ENCODE data around the gene RNF186.
"Not testable (repeated sequence)": the region's sequence is repeated elsewhere in the genome, so short reads cannot be mapped to it uniquely, and the experiment has no call there.

Gene RNF186

DNA sequence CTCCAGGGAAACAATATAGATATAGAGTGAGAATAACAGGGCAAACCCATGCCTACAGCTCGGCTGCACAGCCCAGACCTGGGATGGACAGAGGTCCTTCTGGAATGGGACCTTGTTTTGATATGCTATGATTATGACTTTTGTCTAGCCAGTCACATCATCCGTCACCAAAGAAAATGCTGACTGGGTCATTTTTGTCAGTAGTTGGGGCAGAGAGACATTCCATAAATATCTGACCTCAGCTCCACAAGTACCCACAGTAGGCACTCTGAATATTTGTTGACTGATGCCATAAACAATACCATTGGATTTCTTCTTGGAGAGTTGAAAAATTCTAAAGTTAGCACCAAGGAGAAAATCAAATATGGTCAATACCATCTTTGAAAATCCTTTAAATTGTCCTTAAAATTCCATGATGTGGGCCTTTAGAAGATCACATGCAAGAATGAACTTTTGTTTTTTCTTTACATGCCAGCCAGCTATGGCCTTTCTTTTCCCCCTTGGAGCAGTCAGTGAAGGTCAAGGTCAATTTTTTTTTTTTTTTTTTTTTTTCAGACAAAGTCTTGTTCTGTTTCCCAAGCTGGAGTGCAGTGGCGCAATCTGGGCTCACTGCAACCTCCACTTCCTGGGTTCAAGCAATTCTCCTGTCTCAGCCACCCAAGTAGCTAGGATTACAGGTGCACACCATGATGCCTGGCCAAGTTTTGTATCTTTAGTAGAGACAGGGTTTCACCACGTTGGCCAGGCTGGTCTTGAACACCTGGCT, 22.7 kb downstream of the RNF186 start:
- no peak for DNase-seq (ENCODE audit: extremely low read depth, low read depth)
- TF ChIP-seq, protein P1, sequence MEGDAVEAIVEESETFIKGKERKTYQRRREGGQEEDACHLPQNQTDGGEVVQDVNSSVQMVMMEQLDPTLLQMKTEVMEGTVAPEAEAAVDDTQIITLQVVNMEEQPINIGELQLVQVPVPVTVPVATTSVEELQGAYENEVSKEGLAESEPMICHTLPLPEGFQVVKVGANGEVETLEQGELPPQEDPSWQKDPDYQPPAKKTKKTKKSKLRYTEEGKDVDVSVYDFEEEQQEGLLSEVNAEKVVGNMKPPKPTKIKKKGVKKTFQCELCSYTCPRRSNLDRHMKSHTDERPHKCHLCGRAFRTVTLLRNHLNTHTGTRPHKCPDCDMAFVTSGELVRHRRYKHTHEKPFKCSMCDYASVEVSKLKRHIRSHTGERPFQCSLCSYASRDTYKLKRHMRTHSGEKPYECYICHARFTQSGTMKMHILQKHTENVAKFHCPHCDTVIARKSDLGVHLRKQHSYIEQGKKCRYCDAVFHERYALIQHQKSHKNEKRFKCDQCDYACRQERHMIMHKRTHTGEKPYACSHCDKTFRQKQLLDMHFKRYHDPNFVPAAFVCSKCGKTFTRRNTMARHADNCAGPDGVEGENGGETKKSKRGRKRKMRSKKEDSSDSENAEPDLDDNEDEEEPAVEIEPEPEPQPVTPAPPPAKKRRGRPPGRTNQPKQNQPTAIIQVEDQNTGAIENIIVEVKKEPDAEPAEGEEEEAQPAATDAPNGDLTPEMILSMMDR (IDR thresholded peaks at IDR 0.05; ENCODE audit: low read depth, low read length): no peak

DNA sequence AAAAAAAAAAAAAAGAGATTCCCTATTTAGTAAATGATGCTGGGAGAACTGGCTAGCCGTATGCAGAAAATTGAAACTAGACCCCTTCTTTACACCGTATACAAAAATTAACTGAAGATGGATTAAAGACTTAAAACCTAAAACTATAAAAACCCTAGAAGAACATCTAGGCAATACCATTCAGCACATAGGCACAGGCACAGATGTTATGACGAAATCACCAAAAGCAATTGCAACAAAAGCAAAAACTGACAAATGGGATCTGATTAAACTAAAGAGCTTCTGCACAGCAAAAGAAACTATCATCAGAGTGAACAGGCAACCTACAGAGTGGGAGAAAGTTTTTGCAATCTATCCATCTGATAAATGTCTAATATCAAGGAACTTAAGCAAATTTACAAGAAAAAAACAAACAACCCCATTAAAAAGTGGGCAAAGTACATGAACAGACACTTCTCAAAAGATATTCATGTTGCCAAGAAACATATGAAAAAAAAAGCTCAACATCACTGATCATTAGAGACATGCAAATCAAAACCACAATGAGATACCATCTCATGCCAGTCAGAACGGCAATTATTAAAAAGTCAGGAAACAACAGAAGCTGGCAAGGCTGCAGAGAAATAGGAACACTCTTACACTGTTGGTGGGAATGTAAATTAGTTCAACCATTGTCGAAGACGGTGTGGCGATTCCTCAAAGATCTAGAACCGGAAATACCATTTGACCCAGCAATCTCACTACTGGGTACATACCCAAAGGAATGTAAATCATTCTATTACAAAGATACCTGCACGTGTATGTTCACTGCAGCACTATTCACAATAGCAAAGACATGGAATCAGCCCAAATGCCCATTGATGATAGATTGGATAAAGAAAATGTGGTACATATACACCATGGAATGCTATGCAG, 24.8 kb downstream of the RNF186 start:
- not testable (repeated sequence) for DNase-seq (ENCODE audit: extremely low read depth, low read depth)

DNA sequence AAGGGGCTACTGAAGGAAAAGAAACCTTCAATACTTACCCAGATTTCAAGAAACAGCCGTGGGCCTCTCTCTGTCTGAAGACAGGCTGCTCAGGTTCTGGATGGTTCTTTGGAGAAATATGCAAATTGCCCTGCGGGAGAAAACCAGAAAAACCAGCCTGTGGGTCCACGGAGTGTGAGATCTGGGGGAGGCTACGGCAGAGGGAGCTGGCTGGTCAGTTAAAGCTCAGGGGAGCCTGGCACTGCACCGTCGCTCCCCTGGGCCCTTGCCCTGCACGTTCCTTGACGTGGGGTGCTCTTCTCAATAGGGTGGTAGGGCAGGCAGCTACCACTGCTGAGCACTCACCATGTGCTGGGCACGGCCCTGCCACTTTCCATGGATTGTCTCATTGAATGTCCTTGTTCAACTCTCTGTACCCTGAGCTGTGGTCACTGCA, 28.1 kb downstream of the RNF186 start:
- TF ChIP-seq, protein P1 (IDR thresholded peaks at IDR 0.05; ENCODE audit: low read depth, low read length): no peak
- no peak for DNase-seq (ENCODE audit: extremely low read depth, low read depth)

DNA sequence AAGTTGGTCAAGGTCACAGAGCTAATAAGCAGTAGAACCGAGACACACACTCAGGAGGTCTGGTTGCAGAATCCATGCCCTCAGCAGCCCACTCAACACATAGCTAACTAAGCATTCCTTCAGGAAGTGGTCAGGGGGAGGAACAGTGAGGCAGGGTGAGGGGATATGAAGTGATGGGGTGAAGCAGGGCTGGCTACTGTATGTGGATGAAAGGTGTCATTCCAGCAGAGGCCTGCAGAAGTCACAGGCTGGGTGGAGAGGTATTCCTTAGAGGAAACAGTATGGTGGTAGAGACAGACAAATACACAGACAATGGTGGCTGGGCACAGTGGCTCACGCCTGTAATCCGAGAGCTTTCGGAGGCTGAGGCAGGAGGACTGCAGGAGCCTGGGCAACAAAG, 29.4 kb downstream of the RNF186 start:
- TF ChIP-seq, protein P1 (IDR thresholded peaks at IDR 0.05; ENCODE audit: low read depth, low read length): no peak
- no peak for DNase-seq (ENCODE audit: extremely low read depth, low read depth)

DNA sequence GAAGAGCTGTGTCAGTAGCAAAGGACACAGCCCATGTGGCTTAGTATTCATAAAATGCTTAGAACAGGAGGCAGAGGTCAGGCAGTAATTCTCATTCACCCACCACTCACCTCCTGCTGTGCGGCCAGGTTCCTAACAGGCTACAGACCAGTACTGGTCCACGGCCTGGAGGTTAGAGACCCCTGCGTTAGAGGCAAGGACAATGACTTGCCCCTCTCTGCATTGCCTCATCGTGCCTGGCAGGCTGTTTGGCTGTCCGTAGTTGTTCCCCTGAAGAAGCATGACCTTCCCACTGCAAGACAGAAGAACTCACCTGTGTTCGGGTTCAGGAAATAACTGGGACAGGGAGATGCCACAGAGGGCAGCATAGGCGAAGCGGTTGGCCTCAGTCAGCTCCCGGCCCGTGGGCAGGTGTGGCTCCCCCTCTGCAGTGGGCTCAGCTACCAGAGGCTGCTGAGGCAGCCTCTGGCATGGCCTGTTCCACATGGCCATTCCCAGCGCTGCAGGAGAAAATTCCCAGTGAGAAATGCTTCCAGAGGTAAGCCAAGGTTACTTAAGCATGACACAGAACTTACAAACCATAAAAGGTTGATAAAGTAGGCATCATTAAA, 34.7 kb downstream of the RNF186 start:
- no peak for DNase-seq (ENCODE audit: extremely low read depth, low read depth)

DNA sequence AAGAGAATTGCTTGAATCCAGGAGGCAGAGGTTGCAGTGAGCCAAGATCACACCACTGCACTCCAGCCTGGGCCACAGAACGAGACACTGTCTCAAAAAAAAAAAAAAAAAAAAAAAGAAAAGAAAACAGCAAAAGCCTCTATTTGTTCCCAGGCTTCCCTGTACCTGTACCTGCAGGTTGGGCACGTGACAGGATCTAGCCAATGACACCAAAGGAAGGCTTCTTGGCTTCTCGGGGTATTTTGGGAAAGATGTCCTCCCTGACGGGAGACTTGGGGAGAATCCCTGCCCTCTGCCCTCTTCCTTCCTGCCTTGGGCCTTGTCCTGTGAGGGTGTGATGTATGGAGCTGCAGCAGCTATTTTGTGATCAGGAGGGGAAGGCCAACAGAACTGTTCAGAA, 38.1 kb downstream of the RNF186 start:
- TF ChIP-seq, protein P1 (IDR thresholded peaks at IDR 0.05; ENCODE audit: low read depth, low read length): no peak
- DNase-seq (ENCODE audit: extremely low read depth, low read depth): no peak

More for the DNA sequence above, 34.7 kb downstream of the RNF186 start:
- TF ChIP-seq, protein P1 (IDR thresholded peaks at IDR 0.05; ENCODE audit: low read depth, low read length): no peak

DNA sequence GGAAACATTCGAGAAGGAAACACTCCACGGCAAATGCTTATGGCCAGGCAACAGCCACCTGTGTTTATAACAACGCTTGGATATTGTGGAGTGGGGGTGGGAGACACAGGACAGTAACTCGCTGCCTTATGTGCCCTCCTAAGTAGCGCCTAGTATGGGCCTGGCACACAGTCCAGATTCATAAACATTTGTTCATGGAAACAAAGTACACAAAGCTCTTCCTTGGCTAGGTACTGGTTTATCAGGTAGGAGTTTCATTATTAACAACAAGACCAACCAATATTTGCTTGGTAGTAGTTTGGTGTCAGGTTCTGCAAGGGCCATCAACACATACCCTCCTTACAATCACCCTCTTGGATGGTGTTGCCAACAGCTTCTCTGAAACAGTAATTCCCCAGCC, 38.8 kb downstream of the RNF186 start:
- TF ChIP-seq, protein P1 (IDR thresholded peaks at IDR 0.05; ENCODE audit: low read depth, low read length): no peak
- DNase-seq (ENCODE audit: extremely low read depth, low read depth): no peak
